PC-9 (cell line): Measurements from ENCODE around the gene UCHL3.

Source experiments
- EZH2 ChIP-seq: fragments of 200-600 bp; sonication (generic); IDR thresholded peaks from 2 replicates; pipeline ENCODE4 v1.8.0; 2017; ENCODE audit warnings: antibody characterized with exemption, low read depth
- TF ChIP-seq, protein P1 (sequence below): fragments of 200-600 bp; sonication (generic); conservative IDR thresholded peaks from 2 replicates; pipeline ENCODE4 v1.6.1; 2017; ENCODE audit warnings: mixed run types, antibody characterized with exemption, mild to moderate bottlenecking, moderate library complexity

DNA sequence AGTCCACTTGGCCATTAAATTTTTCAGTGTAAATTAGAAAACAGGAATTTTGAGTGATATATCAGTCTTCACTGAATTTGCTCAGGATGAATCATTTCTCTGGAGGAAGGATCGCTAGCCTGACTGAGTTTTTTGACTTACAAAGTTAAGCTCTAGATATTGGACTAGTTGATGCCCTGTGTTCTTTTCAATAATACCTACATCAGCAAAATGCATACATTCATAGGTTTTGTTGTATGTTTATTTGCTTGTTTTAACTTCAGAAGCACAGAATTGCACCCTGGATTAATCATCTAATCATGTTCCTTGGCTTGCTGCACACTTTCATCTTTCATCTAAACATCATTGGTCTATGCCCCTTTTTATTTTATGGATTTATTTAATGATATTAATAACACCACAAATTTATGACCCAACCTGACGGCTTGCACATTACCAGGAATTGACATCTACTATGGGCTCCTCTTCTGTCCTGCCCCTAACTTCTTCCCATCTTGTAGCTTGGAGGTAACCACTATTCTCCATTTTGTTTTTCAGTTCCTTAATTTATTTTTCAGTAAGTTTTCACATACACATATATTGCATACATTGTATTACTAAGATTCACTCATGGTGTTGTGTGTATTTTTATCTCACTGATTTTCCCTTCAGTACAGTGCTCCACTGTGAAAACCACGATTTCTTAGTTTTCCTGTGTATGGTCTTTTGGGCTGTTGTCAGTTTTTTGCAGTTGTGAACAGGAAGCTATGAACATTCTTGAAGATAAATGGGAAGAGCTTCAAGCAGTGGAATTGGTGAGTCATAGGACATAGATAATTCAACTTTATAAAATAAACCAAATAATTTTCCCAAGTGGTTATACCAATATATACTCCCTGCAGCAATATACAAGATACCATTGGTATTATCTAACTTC is 35.3 kb upstream of the UCHL3 start:
- TF ChIP-seq EZH2, result no peak
- TF ChIP-seq, protein P1, sequence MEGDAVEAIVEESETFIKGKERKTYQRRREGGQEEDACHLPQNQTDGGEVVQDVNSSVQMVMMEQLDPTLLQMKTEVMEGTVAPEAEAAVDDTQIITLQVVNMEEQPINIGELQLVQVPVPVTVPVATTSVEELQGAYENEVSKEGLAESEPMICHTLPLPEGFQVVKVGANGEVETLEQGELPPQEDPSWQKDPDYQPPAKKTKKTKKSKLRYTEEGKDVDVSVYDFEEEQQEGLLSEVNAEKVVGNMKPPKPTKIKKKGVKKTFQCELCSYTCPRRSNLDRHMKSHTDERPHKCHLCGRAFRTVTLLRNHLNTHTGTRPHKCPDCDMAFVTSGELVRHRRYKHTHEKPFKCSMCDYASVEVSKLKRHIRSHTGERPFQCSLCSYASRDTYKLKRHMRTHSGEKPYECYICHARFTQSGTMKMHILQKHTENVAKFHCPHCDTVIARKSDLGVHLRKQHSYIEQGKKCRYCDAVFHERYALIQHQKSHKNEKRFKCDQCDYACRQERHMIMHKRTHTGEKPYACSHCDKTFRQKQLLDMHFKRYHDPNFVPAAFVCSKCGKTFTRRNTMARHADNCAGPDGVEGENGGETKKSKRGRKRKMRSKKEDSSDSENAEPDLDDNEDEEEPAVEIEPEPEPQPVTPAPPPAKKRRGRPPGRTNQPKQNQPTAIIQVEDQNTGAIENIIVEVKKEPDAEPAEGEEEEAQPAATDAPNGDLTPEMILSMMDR, result no peak
